Gastroesophageal sphincter (tissue), 4 donors: ENCODE measurements around the gene CPXM2. TPM values are rescaled to one million over a fixed set of nuclear protein-coding genes. Genes with fewer than 3 reads are reported as not detected.

Source experiments
- ATAC-seq: fragments of 150-250 bp; one replicate; pipeline ENCODE4 v1.9.1; 2016; ENCODE audit warnings: mild to moderate bottlenecking, moderate library complexity
- H3K27ac ChIP-seq, 4 donors: fragments of 200-600 bp; sonication (generic) in 3 of 4; 1 replicate in 3 of 4; 2 replicates in 1 of 4; pipeline ENCODE4 v1.5.1; 2016 to 2019
- H3K27me3 ChIP-seq: fragments of 200-600 bp; sonication (generic); one replicate; pipeline ENCODE4 v1.5.1; 2019
- H3K36me3 ChIP-seq, 2 donors: fragments of 200-600 bp; sonication (generic); one replicate each; pipeline ENCODE4 v1.5.1; 2019; ENCODE audit warnings: control low read depth in 1 of 2
- H3K4me1 ChIP-seq, 3 donors: fragments of 200-600 bp; sonication (generic); 1 replicate in 2 of 3; 2 replicates in 1 of 3; pipeline ENCODE4 v1.5.1; 2016 to 2019; ENCODE audit warnings: control low read depth in 2 of 3
- H3K4me3 ChIP-seq, 2 donors: fragments of 200-600 bp; sonication (generic); one replicate each; pipeline ENCODE4 v1.5.1; 2019; ENCODE audit warnings: mild to moderate bottlenecking in 1 of 2, moderate library complexity in 1 of 2
- H3K9me3 ChIP-seq, 3 donors: fragments of 200-600 bp; sonication (generic); one replicate each; pipeline ENCODE4 v1.5.1; 2017 to 2019; ENCODE audit warnings: control low read depth in 2 of 3
- EP300 ChIP-seq: sonication (generic); formaldehyde crosslinking; IDR thresholded peaks from one replicate; pipeline ENCODE4 v1.6.1; 2017; ENCODE audit warnings: antibody characterized with exemption, mild to moderate bottlenecking
- POLR2A ChIP-seq, 2 donors: fragments of 450-650 bp; IDR thresholded peaks; one replicate each; pipeline ENCODE4 v1.6.1; 2017; ENCODE audit warnings: antibody characterized with exemption in 2 of 2, mild to moderate bottlenecking in 2 of 2, moderate library complexity in 1 of 2
- POLR2AphosphoS5 ChIP-seq: sonication (generic); formaldehyde crosslinking; IDR thresholded peaks from one replicate; pipeline ENCODE4 v1.6.1; 2017; ENCODE audit warnings: antibody characterized with exemption
- WGBS, 2 donors: methylation state at CpG; one replicate each; pipeline ENCODE4 v1.1.5; 2018; ENCODE audit warnings: low coverage in 1 of 2; 5-methylcytosine and 5-hydroxymethylcytosine counted together
- total RNA-seq, 4 donors: library from RNA; depleted of rRNA; stranded (reverse); fragments of >200 nt; gene quantifications; one replicate each; pipeline ENCODE4 v1.1.0, GENCODE V29; 2016
- TF ChIP-seq, protein P1 (sequence below), 4 experiments: fragments of 200-600 bp in 2 of 4; fragments of 450-650 bp in 2 of 4; sonication (generic) in 1 of 4; IDR thresholded peaks; one replicate each; pipeline ENCODE4 v1.5.1; 2017 to 2019; ENCODE audit warnings: antibody characterized with exemption in 4 of 4, mild to moderate bottlenecking in 2 of 4, moderate library complexity in 2 of 4

CPXM2 gene
- total RNA-seq, 4 donors from 2014 or later: 57.1 to 165 (median 85.1) TPM

DNA sequence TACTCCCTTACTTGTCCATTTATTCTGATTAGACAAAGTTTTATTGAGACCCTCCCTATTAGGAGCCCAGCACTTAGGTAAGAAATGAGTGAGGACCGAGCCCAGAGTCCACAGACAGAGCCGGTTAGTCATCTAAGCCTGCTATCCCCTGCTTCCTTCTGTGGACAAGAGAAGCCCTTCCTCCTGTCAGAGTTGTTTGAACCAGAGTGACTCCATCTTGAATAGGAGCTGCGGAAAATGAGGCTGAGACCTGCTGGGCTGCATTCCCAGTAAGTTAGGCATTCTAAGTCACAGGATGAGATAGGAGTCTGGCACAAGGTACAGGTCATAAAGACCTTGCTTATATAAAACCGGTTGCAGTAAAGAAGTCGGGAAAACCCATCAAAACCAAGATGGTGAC, 109.1 kb downstream of the CPXM2 start:
- ATAC-seq: no peak
- H3K4me1 ChIP-seq: peaks cover 0 to 52% (median 0%) of the 10 kb centered on the region in 3 donors
- no peak for TF ChIP-seq POLR2AphosphoS5
- no peak for TF ChIP-seq EP300
- TF ChIP-seq POLR2A (IDR thresholded peaks at IDR 0.05): no peak
- TF ChIP-seq, protein P1, sequence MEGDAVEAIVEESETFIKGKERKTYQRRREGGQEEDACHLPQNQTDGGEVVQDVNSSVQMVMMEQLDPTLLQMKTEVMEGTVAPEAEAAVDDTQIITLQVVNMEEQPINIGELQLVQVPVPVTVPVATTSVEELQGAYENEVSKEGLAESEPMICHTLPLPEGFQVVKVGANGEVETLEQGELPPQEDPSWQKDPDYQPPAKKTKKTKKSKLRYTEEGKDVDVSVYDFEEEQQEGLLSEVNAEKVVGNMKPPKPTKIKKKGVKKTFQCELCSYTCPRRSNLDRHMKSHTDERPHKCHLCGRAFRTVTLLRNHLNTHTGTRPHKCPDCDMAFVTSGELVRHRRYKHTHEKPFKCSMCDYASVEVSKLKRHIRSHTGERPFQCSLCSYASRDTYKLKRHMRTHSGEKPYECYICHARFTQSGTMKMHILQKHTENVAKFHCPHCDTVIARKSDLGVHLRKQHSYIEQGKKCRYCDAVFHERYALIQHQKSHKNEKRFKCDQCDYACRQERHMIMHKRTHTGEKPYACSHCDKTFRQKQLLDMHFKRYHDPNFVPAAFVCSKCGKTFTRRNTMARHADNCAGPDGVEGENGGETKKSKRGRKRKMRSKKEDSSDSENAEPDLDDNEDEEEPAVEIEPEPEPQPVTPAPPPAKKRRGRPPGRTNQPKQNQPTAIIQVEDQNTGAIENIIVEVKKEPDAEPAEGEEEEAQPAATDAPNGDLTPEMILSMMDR (IDR thresholded peaks at IDR 0.05): no peak
- no peak overlapping the region for H3K27ac ChIP-seq
- no peaks in the 10 kb centered on the region for H3K9me3 ChIP-seq
- H3K4me3 ChIP-seq: no peak overlapping the region
- peaks cover 0 to 9% of the 10 kb centered on the region in 2 donors for H3K36me3 ChIP-seq
- 74 to 85% methylated on average over 3 to 5 of the region's 5 CpGs for WGBS, 2 donors
- H3K27me3 ChIP-seq: no peaks in the 10 kb centered on the region

DNA sequence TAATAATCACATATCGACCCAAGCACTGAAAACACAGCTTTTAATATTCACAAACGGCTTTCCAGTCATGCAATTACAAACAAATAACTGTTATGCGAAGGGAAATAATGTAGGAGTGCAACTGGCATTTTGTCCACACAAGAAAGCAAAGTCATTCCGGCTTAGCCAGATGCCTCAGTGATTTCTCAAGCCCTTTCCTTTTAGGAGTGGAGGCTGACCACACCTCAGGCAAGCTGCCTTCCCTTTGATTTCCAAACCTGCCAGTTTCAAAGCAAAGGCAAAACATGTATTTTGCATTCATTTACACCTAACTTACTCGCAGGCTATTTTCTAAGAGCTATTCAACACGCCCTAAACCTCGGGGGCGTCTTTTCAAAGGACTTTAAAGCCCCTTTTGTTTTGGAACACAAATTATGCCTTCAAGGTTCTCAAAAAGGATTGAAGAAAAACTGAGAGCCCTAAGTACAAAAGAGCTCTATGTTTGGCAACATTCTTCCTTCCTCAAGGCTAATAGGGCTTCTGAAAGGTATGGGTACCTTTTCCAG, 109.6 kb downstream of the CPXM2 start:
- H3K27ac ChIP-seq: no peak overlapping the region
- no peaks in the 10 kb centered on the region for H3K9me3 ChIP-seq
- no peaks in the 10 kb centered on the region for H3K27me3 ChIP-seq
- ATAC-seq: no peak
- peaks cover 0 to 14% of the 10 kb centered on the region in 2 donors for H3K36me3 ChIP-seq
- no peak for TF ChIP-seq EP300
- no peak for TF ChIP-seq POLR2A (IDR thresholded peaks at IDR 0.05)
- no peak for TF ChIP-seq POLR2AphosphoS5
- TF ChIP-seq, protein P1 (IDR thresholded peaks at IDR 0.05): no peak
- no peak overlapping the region for H3K4me3 ChIP-seq
- WGBS, 2 donors: 54 to 64% methylated on average over 8 of the region's 8 CpGs
- H3K4me1 ChIP-seq: peaks cover 0 to 52% (median 0%) of the 10 kb centered on the region in 3 donors

DNA sequence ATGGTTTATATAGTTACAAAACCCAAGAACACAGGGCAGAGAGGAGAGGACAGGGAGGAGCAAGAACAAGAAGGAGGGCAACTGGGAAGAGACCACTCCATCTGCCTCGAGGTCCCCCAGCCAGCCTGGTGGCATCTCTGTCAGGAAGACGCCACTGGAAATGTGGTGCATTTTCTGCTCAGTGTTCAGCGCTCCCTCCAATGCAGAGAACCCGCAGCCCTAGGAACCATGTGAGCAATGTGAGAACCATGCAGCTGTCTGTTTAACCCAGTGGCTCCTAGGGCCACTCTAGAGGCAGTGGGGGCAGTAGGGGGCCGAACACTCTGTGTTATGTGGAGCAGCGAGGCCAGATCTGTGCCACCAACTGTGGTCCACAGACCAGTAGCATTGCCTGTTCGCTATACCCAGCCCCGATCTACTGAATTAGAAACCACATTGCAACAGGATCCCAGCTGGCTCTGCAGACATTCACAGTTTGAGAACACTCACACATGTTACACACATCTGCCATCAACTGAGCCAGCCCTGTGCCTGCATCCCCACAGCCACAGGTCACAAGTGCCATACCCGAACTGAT, 110.2 kb downstream of the CPXM2 start:
- Histone ChIP-seq H3K36me3 (peaks cover 0 to 18% of the 10 kb centered on the region in 2 donors), H3K4me3 (no peak overlapping the region), H3K4me1 (peaks cover 0 to 52% (median 0%) of the 10 kb centered on the region in 3 donors), H3K27me3 (no peaks in the 10 kb centered on the region), H3K27ac (no peak overlapping the region), H3K9me3 (no peaks in the 10 kb centered on the region)
- no peak for ATAC-seq
- 81 to 83% methylated on average over 2 to 4 of the region's 9 CpGs for WGBS, 2 donors
- TF ChIP-seq POLR2AphosphoS5 (no peak), EP300 (no peak), POLR2A (IDR thresholded peaks at IDR 0.05) (no peak)
- TF ChIP-seq, protein P1 (IDR thresholded peaks at IDR 0.05): no peak

DNA sequence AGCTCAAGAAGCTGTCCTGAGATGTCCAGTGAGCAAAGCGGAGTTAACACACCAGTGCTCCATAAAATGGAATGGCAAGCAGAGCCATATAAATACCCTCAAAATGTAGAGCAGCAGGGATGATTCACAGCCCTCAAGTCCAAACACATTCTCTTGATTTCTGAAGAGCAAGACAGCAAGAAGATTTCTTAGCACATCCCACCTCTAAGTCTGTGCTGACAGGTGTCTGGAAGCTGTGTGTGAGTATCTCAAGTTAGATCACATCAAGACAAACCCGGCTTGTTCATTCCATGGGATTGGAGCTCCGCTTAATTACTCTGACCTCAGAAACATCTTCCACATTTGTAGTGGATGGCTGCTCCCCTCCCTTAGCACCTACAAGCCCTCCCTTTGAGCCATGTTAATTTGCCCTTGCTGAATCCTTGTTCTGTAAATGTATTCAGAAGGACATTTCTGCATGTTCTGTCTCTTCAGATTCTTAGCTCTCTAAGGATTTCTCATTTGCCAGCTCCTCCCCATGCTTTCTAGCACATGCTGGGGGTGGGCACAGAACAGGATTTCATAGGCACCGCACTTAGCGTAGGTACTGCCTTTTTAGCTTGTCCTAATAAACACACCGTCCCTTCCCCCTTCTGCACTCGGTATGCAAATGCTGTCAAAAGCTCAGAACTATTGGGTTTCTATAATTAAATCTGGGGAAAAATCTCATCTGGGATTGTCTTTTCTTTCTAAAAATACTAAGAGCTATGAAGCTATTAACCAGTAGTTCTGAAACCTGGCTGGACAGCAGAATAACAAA, 112.7 kb downstream of the CPXM2 start:
- no peaks in the 10 kb centered on the region for H3K27me3 ChIP-seq
- H3K4me1 ChIP-seq: peaks cover 0 to 49% (median 0%) of the 10 kb centered on the region in 3 donors
- H3K27ac ChIP-seq: no peak overlapping the region
- no peak for TF ChIP-seq EP300
- TF ChIP-seq POLR2A (IDR thresholded peaks at IDR 0.05): no peak
- no peak for TF ChIP-seq POLR2AphosphoS5
- TF ChIP-seq, protein P1 (IDR thresholded peaks at IDR 0.05): no peak
- H3K36me3 ChIP-seq: peaks cover 0 to 28% of the 10 kb centered on the region in 2 donors
- ATAC-seq: no peak
- H3K4me3 ChIP-seq: no peak overlapping the region
- WGBS, 2 donors: 49 to 61% methylated on average over 4 to 6 of the region's 7 CpGs
- no peaks in the 10 kb centered on the region for H3K9me3 ChIP-seq
